Measurements from ENCODE around the gene USB1. TPM values are rescaled to one million over a fixed set of nuclear protein-coding genes. Genes with fewer than 3 reads are reported as not detected.

Gene USB1
- total and polyA plus RNA-seq, 2 experiments from 2014 or later: 7.6 to 48.4 TPM

DNA sequence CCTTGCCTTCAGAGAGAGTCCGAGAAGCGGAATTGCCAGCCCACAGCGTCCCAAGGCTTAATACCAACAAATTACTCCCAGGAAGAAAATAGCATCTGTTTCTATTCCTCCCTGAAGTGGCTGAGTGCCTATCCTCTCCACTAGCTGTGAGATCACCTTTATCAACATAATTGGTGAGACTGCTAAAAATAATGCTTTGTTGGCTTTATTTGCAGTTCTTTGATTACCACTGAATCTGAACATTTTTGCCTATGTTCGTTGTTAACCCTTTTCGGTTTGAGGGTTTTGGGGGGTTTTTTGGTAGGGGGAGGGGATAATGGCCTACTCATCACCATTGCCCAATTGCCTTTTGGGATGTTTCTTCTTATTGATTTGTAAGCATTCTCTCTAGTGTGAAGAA is 55.4 kb downstream of the USB1 start:
- H3K4me3 ChIP-seq: no peak overlapping the region
- no peaks in the 10 kb centered on the region for H3K4me1 ChIP-seq (ENCODE audit: insufficient read depth)
- no peaks in the 10 kb centered on the region; the same call in 1 of the 2 replicates for H3K27me3 ChIP-seq (replicated peaks; ENCODE audit: insufficient read depth)
- H3K27ac ChIP-seq: no peak overlapping the region
- no peaks in the 10 kb centered on the region for H3K9me3 ChIP-seq (ENCODE audit: low read depth)
- H3K9ac ChIP-seq: no peak overlapping the region
- H3K79me2 ChIP-seq (ENCODE audit: insufficient read depth): no peaks in the 10 kb centered on the region
- H3F3A ChIP-seq (ENCODE audit: insufficient read depth): no peaks in the 10 kb centered on the region
- 44 to 48% methylated on average over 5 of the region's 5 CpGs for WGBS, 2 experiments (ENCODE audit: low coverage in 1 of 2, low lambda C conversion rate in 2 of 2, missing lambda C conversion rate in 2 of 2)
- no peak for DNase-seq
- no peak overlapping the region for H2AFZ ChIP-seq
- H3K4me2 ChIP-seq (ENCODE audit: unreplicated experiment): no peak overlapping the region
- no peaks in the 10 kb centered on the region for H4K20me1 ChIP-seq (ENCODE audit: insufficient read depth)
- no peaks in the 10 kb centered on the region for H3K36me3 ChIP-seq (ENCODE audit: low read depth)
- in situ Hi-C loops (cut with MboI): no loop called here
- H3K9me2 ChIP-seq (ENCODE audit: insufficient read depth): no peaks in the 10 kb centered on the region
- TF ChIP-seq EZH2 (IDR thresholded peaks at IDR 0.05; ENCODE audit: insufficient read depth, poor library complexity, severe bottlenecking) (no peak), EZH2phosphoT487 (IDR thresholded peaks at IDR 0.05; ENCODE audit: insufficient read depth, low read depth) (no peak)

DNA sequence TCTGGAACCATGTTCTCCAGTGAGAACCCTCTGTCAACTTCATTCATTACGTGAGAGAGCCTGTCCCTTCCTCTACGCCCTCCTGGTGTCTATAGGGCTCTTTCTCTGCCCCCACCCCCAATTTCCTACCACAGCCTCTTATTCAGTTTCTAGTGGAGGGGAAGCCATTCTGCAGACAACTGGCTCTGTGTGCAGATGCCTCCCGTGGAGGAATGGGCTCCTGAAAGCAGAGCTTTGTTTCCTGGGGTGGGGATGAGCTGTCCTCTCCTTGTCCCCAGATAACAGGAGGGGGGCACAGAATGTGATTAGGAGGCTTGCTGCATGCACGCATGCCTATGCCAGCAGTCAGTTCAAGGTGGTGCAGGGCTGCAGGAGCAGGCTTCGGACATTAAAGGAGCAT is 55.9 kb downstream of the USB1 start:
- Histone ChIP-seq H3K79me2 (ENCODE audit: insufficient read depth) (no peaks in the 10 kb centered on the region), H3K36me3 (ENCODE audit: low read depth) (no peaks in the 10 kb centered on the region), H3K4me3 (no peak overlapping the region), H4K20me1 (ENCODE audit: insufficient read depth) (no peaks in the 10 kb centered on the region), H3F3A (ENCODE audit: insufficient read depth) (no peaks in the 10 kb centered on the region), H3K27me3 (replicated peaks; ENCODE audit: insufficient read depth) (no peaks in the 10 kb centered on the region; the same call in 1 of the 2 replicates), H3K9me3 (ENCODE audit: low read depth) (no peaks in the 10 kb centered on the region), H3K4me1 (ENCODE audit: insufficient read depth) (no peaks in the 10 kb centered on the region), H2AFZ (no peak overlapping the region), H3K4me2 (ENCODE audit: unreplicated experiment) (no peak overlapping the region), H3K9me2 (ENCODE audit: insufficient read depth) (no peaks in the 10 kb centered on the region), H3K27ac (no peak overlapping the region), H3K9ac (no peak overlapping the region)
- DNase-seq: no peak
- 48 to 49% methylated on average over 5 of the region's 5 CpGs for WGBS, 2 experiments (ENCODE audit: low coverage in 1 of 2, low lambda C conversion rate in 2 of 2, missing lambda C conversion rate in 2 of 2)
- in situ Hi-C loops (cut with MboI): no loop called here
- TF ChIP-seq EZH2phosphoT487 (IDR thresholded peaks at IDR 0.05; ENCODE audit: insufficient read depth, low read depth) (no peak), EZH2 (IDR thresholded peaks at IDR 0.05; ENCODE audit: insufficient read depth, poor library complexity, severe bottlenecking) (no peak)

DNA sequence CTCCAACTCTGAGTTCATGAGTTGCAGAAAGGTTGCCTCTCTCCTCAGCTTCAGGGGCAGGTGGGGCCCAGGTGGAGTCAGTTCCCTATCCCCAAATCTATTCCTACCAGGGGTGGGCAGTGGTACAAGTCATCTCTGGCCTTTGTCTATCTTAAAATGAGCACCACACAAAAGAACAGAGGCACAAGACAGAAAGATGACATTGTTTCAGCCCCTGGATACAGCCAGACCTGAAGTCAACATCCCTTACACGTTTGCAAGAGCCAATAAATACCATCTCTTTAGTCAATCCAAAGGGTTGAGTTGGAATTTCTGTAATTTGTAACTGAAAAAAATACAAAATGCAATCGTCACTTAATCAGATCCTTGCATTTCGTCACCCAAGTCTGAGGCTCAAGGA is 56.6 kb downstream of the USB1 start:
- in situ Hi-C loops (cut with MboI): no loop called here

DNA sequence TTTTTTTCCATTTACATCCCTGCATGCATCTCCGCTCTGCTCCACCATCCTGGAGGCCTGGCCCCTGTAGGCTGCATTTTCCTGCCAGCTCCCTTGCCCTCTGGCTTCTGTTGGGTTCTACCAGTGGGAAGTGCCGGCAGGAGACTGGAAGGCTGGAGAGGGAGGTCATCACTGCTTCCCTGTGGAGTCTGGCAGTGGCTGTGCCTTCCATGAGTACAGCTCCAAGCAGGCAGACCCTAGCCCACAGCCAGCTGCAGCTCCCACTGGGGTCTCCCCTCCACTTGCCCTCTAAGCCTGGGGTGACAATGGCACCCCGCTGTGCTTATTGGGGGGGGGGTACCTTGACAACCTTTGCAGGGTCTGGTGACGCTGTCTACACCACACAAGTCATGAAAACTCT is 61.6 kb downstream of the USB1 start:
- Histone ChIP-seq H3K9me3 (ENCODE audit: low read depth) (no peaks in the 10 kb centered on the region), H2AFZ (no peak overlapping the region), H3K27ac (no peak overlapping the region), H3K4me1 (ENCODE audit: insufficient read depth) (no peaks in the 10 kb centered on the region), H3K4me3 (no peak overlapping the region), H3K9me2 (ENCODE audit: insufficient read depth) (no peaks in the 10 kb centered on the region), H3K36me3 (ENCODE audit: low read depth) (no peaks in the 10 kb centered on the region), H3K27me3 (replicated peaks; ENCODE audit: insufficient read depth) (no peaks in the 10 kb centered on the region), H3K4me2 (ENCODE audit: unreplicated experiment) (no peak overlapping the region), H3K79me2 (ENCODE audit: insufficient read depth) (no peaks in the 10 kb centered on the region), H3F3A (ENCODE audit: insufficient read depth) (no peaks in the 10 kb centered on the region), H4K20me1 (ENCODE audit: insufficient read depth) (no peaks in the 10 kb centered on the region), H3K9ac (no peak overlapping the region)
- no peak for DNase-seq
- in situ Hi-C loops (cut with MboI): no loop called here
- no peak for TF ChIP-seq EZH2 (IDR thresholded peaks at IDR 0.05; ENCODE audit: insufficient read depth, poor library complexity, severe bottlenecking)
- TF ChIP-seq EZH2phosphoT487 (IDR thresholded peaks at IDR 0.05; ENCODE audit: insufficient read depth, low read depth): no peak
- 56 to 69% methylated on average over 4 of the region's 4 CpGs for WGBS, 2 experiments (ENCODE audit: low coverage in 1 of 2, low lambda C conversion rate in 2 of 2, missing lambda C conversion rate in 2 of 2)

More for the DNA sequence above, 56.6 kb downstream of the USB1 start:
- 43 to 44% methylated on average over 3 of the region's 3 CpGs for WGBS, 2 experiments (ENCODE audit: low coverage in 1 of 2, low lambda C conversion rate in 2 of 2, missing lambda C conversion rate in 2 of 2)
- H3K79me2 ChIP-seq (ENCODE audit: insufficient read depth): no peaks in the 10 kb centered on the region
- DNase-seq: no peak
- H3K9me3 ChIP-seq (ENCODE audit: low read depth): no peaks in the 10 kb centered on the region
- TF ChIP-seq EZH2 (IDR thresholded peaks at IDR 0.05; ENCODE audit: insufficient read depth, poor library complexity, severe bottlenecking) (no peak), EZH2phosphoT487 (IDR thresholded peaks at IDR 0.05; ENCODE audit: insufficient read depth, low read depth) (no peak)
- H3K9ac ChIP-seq: no peak overlapping the region
- no peak overlapping the region for H3K27ac ChIP-seq
- no peaks in the 10 kb centered on the region for H3K36me3 ChIP-seq (ENCODE audit: low read depth)
- no peak overlapping the region for H2AFZ ChIP-seq
- H3K4me2 ChIP-seq (ENCODE audit: unreplicated experiment): no peak overlapping the region
- no peaks in the 10 kb centered on the region for H3K4me1 ChIP-seq (ENCODE audit: insufficient read depth)
- no peaks in the 10 kb centered on the region; the same call in 1 of the 2 replicates for H3K27me3 ChIP-seq (replicated peaks; ENCODE audit: insufficient read depth)
- H4K20me1 ChIP-seq (ENCODE audit: insufficient read depth): no peaks in the 10 kb centered on the region
- H3K4me3 ChIP-seq: no peak overlapping the region
- H3F3A ChIP-seq (ENCODE audit: insufficient read depth): no peaks in the 10 kb centered on the region
- no peaks in the 10 kb centered on the region for H3K9me2 ChIP-seq (ENCODE audit: insufficient read depth)
